Sigmoid colon (tissue), 7 donors: ENCODE results near the gene LINGO1. TPM values are rescaled to one million over a fixed set of nuclear protein-coding genes. Genes with fewer than 3 reads are reported as not detected.

Experiments
- DNase-seq: peaks from one replicate; pipeline ENCODE4 v3.0.0-alpha.2; 2019
- H3K27ac ChIP-seq, 4 donors: fragments of 200-600 bp; sonication (generic); one replicate each; pipeline ENCODE4 v1.5.1; 2016 to 2019; ENCODE audit warnings: mild to moderate bottlenecking in 1 of 4
- H3K27me3 ChIP-seq, 3 donors: fragments of 200-600 bp; sonication (generic); one replicate each; pipeline ENCODE4 v1.5.1; 2019; ENCODE audit warnings: mild to moderate bottlenecking in 1 of 3
- H3K36me3 ChIP-seq, 4 donors: fragments of 200-600 bp; sonication (generic); one replicate each; pipeline ENCODE4 v1.5.1; 2016 to 2019
- H3K4me1 ChIP-seq, 4 donors: fragments of 200-600 bp; sonication (generic); one replicate each; pipeline ENCODE4 v1.5.1; 2017 to 2019
- H3K4me3 ChIP-seq, 4 donors: fragments of 200-600 bp; sonication (generic); one replicate each; pipeline ENCODE4 v1.5.1; 2017 to 2019; ENCODE audit warnings: mild to moderate bottlenecking in 2 of 4, moderate library complexity in 1 of 4
- H3K9me3 ChIP-seq, 4 donors: fragments of 200-600 bp in 3 of 4; sonication (generic) in 3 of 4; one replicate each; pipeline versions ENCODE4 v1.5.1 to v1.6.1; 2013 to 2019
- EP300 ChIP-seq, 4 donors: sonication (generic); formaldehyde crosslinking; IDR thresholded peaks; one replicate each; pipeline ENCODE4 v1.6.1; 2017; ENCODE audit warnings: antibody characterized with exemption in 4 of 4
- POLR2A ChIP-seq, 2 donors: fragments of 450-650 bp; IDR thresholded peaks; one replicate each; pipeline ENCODE4 v1.6.1; 2016; ENCODE audit warnings: antibody characterized with exemption in 2 of 2, mild to moderate bottlenecking in 2 of 2, moderate library complexity in 2 of 2
- POLR2AphosphoS5 ChIP-seq, 4 donors: sonication (generic); formaldehyde crosslinking; IDR thresholded peaks; one replicate each; pipeline ENCODE4 v1.6.1; 2017; ENCODE audit warnings: antibody characterized with exemption in 4 of 4
- WGBS, 2 donors: extraction: QIAGEN DNeasy Blood & Tissue Kit; methylation state at CpG; one replicate each; pipeline ENCODE4 v1.1.7; 2013; 5-methylcytosine and 5-hydroxymethylcytosine counted together
- intact Hi-C: fragments of 100-400 bp; cut with DNase I; formaldehyde crosslinking; loops from one replicate; pipeline ENCODE4 v1.15.1; 2023
- polyA plus RNA-seq, 3 donors: library from polyadenylated mRNA; stranded (reverse); fragments of 200-250 nt; gene quantifications; one replicate each; pipeline ENCODE4 v1.2.3, GENCODE V29; 2013
- total RNA-seq, 4 donors: library from RNA; depleted of rRNA; stranded (reverse); fragments of >200 nt; gene quantifications; one replicate each; pipeline ENCODE4 v1.1.0, GENCODE V29; 2016
- TF ChIP-seq, protein P1 (sequence below), 4 experiments: fragments of 450-650 bp in 3 of 4; fragments of 200-600 bp in 1 of 4; IDR thresholded peaks; one replicate each; pipeline ENCODE4 v1.5.1; 2016 to 2019; ENCODE audit warnings: antibody characterized with exemption in 4 of 4, mild to moderate bottlenecking in 3 of 4, moderate library complexity in 2 of 4
- donor health status: healthy with polysubstance abuse.
- donor health status: Bipolar disorder and iron deficiency.
- donor health status: healthy.

LINGO1 gene
- total and polyA plus RNA-seq, 7 donors, result under 0.01 to 3.9 (median 0.68) TPM

DNA sequence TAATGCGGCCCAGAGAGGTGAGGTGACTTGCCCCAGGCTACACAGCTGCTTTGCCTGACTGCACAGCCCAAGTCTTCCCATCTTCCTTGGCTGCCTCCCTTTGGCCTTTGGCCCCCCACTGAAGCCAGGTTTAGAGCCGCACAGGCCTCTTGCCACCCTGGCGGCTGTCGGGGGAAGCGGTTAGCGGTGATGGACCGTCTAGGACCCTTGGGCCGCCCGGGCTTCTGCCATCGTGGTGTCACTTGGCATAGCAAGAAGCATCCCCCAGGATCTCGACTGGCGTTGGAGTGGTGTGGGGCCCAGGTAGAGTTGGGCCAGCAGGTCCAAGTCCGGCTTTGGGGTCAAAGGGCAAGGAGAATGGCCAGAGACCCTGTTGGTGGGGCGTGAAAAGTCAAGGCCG lies 61.0 kb downstream of the LINGO1 start:
- Histone ChIP-seq H3K4me1 (peaks cover 0 to 8% (median 0%) of the 10 kb centered on the region in 4 donors), H3K4me3 (no peak overlapping the region), H3K27ac (no peak overlapping the region), H3K36me3 (no peaks in the 10 kb centered on the region), H3K9me3 (no peaks in the 10 kb centered on the region), H3K27me3 (no peaks in the 10 kb centered on the region)
- intact Hi-C loops, result no loop called here
- 89 to 97% methylated on average over 15 of the region's 15 CpGs for WGBS, 2 donors
- TF ChIP-seq POLR2AphosphoS5 (IDR thresholded peaks at IDR 0.05) (no peak), POLR2A (IDR thresholded peaks at IDR 0.05) (no peak)
- no peak for DNase-seq

GRCh38 chr15:77571181-77571580 lies 61.5 kb downstream of the LINGO1 start:
- WGBS, 2 donors, result 86 to 91% methylated on average over 6 of the region's 6 CpGs
- Histone ChIP-seq H3K4me1 (peaks cover 0 to 8% (median 0%) of the 10 kb centered on the region in 4 donors), H3K36me3 (no peaks in the 10 kb centered on the region), H3K4me3 (no peak overlapping the region), H3K9me3 (no peaks in the 10 kb centered on the region), H3K27ac (no peak overlapping the region), H3K27me3 (no peaks in the 10 kb centered on the region)
- intact Hi-C loops, result no loop called here
- no peak for DNase-seq
- no peak for TF ChIP-seq POLR2A (IDR thresholded peaks at IDR 0.05)
- no peak for TF ChIP-seq EP300 (IDR thresholded peaks at IDR 0.05)
- no peak for TF ChIP-seq POLR2AphosphoS5 (IDR thresholded peaks at IDR 0.05)
- TF ChIP-seq, protein P1, sequence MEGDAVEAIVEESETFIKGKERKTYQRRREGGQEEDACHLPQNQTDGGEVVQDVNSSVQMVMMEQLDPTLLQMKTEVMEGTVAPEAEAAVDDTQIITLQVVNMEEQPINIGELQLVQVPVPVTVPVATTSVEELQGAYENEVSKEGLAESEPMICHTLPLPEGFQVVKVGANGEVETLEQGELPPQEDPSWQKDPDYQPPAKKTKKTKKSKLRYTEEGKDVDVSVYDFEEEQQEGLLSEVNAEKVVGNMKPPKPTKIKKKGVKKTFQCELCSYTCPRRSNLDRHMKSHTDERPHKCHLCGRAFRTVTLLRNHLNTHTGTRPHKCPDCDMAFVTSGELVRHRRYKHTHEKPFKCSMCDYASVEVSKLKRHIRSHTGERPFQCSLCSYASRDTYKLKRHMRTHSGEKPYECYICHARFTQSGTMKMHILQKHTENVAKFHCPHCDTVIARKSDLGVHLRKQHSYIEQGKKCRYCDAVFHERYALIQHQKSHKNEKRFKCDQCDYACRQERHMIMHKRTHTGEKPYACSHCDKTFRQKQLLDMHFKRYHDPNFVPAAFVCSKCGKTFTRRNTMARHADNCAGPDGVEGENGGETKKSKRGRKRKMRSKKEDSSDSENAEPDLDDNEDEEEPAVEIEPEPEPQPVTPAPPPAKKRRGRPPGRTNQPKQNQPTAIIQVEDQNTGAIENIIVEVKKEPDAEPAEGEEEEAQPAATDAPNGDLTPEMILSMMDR (IDR thresholded peaks at IDR 0.05), result no peak

GRCh38 chr15:77569729-77570125 lies 63.0 kb downstream of the LINGO1 start:
- Histone ChIP-seq H3K36me3 (no peaks in the 10 kb centered on the region), H3K27ac (peak overlapping the region in 1 of 4 donors; percentile 30), H3K9me3 (no peaks in the 10 kb centered on the region), H3K27me3 (no peaks in the 10 kb centered on the region), H3K4me1 (peaks cover 0 to 8% (median 0%) of the 10 kb centered on the region in 4 donors), H3K4me3 (peak overlapping the region in 1 of 4 donors; percentile 23)
- no peak for TF ChIP-seq POLR2AphosphoS5 (IDR thresholded peaks at IDR 0.05)
- no peak for TF ChIP-seq POLR2A (IDR thresholded peaks at IDR 0.05)
- TF ChIP-seq, protein P1 (IDR thresholded peaks at IDR 0.05), result no peak
- no peak for TF ChIP-seq EP300 (IDR thresholded peaks at IDR 0.05)
- DNase-seq, result no peak
- intact Hi-C loops, result no loop called here
- 18 to 22% methylated on average over 6 of the region's 6 CpGs for WGBS, 2 donors

DNA sequence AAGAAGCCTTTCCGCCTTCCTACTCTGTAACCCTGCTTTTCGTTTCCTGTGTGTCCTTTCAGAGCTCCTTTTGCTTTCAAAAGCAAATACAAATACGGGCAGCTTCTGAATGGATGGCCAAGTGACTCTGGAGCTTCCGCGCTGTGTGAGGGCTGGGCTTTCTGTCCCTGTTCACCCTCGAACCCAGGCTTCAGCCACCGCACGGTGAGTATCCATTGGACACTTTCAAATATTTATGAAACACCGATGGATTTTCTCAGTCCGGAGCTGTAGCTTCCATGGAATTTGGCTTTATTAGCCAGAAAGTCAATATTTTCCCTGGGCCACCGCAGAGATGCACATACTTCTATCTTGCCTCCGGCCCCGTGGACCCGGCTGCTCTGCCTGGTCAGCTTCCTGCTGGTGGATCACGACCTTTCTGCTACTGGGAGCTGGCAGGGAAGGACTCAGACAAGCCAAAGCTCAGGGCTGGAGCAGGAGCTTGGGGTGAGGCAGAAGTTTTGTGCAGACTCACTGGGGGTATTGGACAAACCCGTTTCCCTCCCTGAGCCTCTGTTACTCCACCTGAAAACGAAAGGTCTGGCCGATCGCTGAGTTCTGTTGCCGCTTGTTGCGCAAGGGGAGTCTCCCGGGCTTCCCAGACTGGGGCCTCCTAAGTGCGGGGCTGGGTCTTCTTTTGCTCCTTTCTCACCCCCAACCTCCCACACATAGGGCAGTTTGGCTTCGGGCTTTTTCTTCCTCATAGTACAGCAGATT lies 63.6 kb downstream of the LINGO1 start:
- H3K27me3 ChIP-seq, result no peaks in the 10 kb centered on the region
- H3K4me3 ChIP-seq, result peak overlapping the region; percentile 6 to 24 (median 18)
- no peaks in the 10 kb centered on the region for H3K36me3 ChIP-seq
- H3K4me1 ChIP-seq, result peaks cover 0 to 8% (median 0%) of the 10 kb centered on the region in 4 donors
- TF ChIP-seq EP300 (IDR thresholded peaks at IDR 0.05) (no peak), POLR2A (IDR thresholded peaks at IDR 0.05) (no peak), POLR2AphosphoS5 (IDR thresholded peaks at IDR 0.05) (no peak)
- TF ChIP-seq, protein P1 (IDR thresholded peaks at IDR 0.05), result no peak
- 50 to 58% methylated on average over 24 of the region's 24 CpGs for WGBS, 2 donors
- intact Hi-C loops, result no loop called here
- H3K9me3 ChIP-seq, result no peaks in the 10 kb centered on the region
- DNase-seq, result no peak
- peak overlapping the region in 2 of 4 donors; percentile 10 to 30 for H3K27ac ChIP-seq

- WGBS, 2 donors, result 74 to 83% methylated on average over 14 of the region's 14 CpGs
- intact Hi-C loops, result no loop called here
- H3K4me3 ChIP-seq, result peak overlapping the region in 2 of 4 donors; percentile 14 to 23
These were observed 64.4 kb downstream of the LINGO1 start for GRCh38 chr15:77568014-77568972.

More at GRCh38 chr15:77568014-77568972, 64.4 kb downstream of the LINGO1 start:
- TF ChIP-seq, protein P1 (IDR thresholded peaks at IDR 0.05), result no peak
- TF ChIP-seq POLR2AphosphoS5 (IDR thresholded peaks at IDR 0.05), result no peak
- no peak for TF ChIP-seq POLR2A (IDR thresholded peaks at IDR 0.05)
- TF ChIP-seq EP300 (IDR thresholded peaks at IDR 0.05), result no peak
- DNase-seq, result no peak
- no peaks in the 10 kb centered on the region for H3K36me3 ChIP-seq
- H3K27me3 ChIP-seq, result no peaks in the 10 kb centered on the region
- H3K27ac ChIP-seq, result peak overlapping the region in 2 of 4 donors; percentile 10 to 30
- H3K9me3 ChIP-seq, result no peaks in the 10 kb centered on the region
- peaks cover 0 to 8% (median 0%) of the 10 kb centered on the region in 4 donors for H3K4me1 ChIP-seq
